ENCODE data around the gene SPANXN4. TPM values are rescaled to one million over a fixed set of nuclear protein-coding genes. Genes with fewer than 3 reads are reported as not detected.

SPANXN4 gene
- total RNA-seq, 2 donors from 2014 or later: not detected

GRCh38 chrX:143047511-143047910, 21.8 kb downstream of the SPANXN4 start:
- Histone ChIP-seq H3K27ac (no peak overlapping the region), H3K4me3 (no peak overlapping the region), H3K36me3 (no peaks in the 10 kb centered on the region), H3K9me3 (no peaks in the 10 kb centered on the region), H3K9ac (ENCODE audit: low read depth in 2 of 2, low read length in 2 of 2) (no peak overlapping the region), H3K27me3 (no peaks in the 10 kb centered on the region), H3K4me1 (no peaks in the 10 kb centered on the region)
- TF ChIP-seq, protein P1, sequence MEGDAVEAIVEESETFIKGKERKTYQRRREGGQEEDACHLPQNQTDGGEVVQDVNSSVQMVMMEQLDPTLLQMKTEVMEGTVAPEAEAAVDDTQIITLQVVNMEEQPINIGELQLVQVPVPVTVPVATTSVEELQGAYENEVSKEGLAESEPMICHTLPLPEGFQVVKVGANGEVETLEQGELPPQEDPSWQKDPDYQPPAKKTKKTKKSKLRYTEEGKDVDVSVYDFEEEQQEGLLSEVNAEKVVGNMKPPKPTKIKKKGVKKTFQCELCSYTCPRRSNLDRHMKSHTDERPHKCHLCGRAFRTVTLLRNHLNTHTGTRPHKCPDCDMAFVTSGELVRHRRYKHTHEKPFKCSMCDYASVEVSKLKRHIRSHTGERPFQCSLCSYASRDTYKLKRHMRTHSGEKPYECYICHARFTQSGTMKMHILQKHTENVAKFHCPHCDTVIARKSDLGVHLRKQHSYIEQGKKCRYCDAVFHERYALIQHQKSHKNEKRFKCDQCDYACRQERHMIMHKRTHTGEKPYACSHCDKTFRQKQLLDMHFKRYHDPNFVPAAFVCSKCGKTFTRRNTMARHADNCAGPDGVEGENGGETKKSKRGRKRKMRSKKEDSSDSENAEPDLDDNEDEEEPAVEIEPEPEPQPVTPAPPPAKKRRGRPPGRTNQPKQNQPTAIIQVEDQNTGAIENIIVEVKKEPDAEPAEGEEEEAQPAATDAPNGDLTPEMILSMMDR (IDR thresholded peaks at IDR 0.05): no peak
- no peak for DNase-seq
- intact Hi-C loops (cut with DNase I): no loop called here

GRCh38 chrX:143058120-143058519, 32.4 kb downstream of the SPANXN4 start:
- H3K27me3 ChIP-seq: no peaks in the 10 kb centered on the region
- TF ChIP-seq, protein P1 (IDR thresholded peaks at IDR 0.05): no peak
- H3K4me3 ChIP-seq: no peak overlapping the region
- H3K27ac ChIP-seq: no peak overlapping the region
- intact Hi-C loops (cut with DNase I): no loop called here
- no peak for DNase-seq
- no peak overlapping the region for H3K9ac ChIP-seq (ENCODE audit: low read depth in 2 of 2, low read length in 2 of 2)
- H3K36me3 ChIP-seq: no peaks in the 10 kb centered on the region
- H3K9me3 ChIP-seq: no peaks in the 10 kb centered on the region
- no peaks in the 10 kb centered on the region for H3K4me1 ChIP-seq

- TF ChIP-seq, protein P1 (IDR thresholded peaks at IDR 0.05): no peak
- H3K9me3 ChIP-seq: no peaks in the 10 kb centered on the region
- intact Hi-C loops (cut with DNase I): no loop called here
- no peak overlapping the region for H3K9ac ChIP-seq (ENCODE audit: low read depth in 2 of 2, low read length in 2 of 2)
- no peaks in the 10 kb centered on the region for H3K4me1 ChIP-seq
- no peaks in the 10 kb centered on the region for H3K27me3 ChIP-seq
- H3K27ac ChIP-seq: no peak overlapping the region
- no peak for DNase-seq
- no peak overlapping the region for H3K4me3 ChIP-seq
- H3K36me3 ChIP-seq: no peaks in the 10 kb centered on the region
These were observed 55.5 kb downstream of the SPANXN4 start for GRCh38 chrX:143081231-143081630.

- TF ChIP-seq, protein P1 (IDR thresholded peaks at IDR 0.05): no peak
- H3K4me3 ChIP-seq: no peak overlapping the region
- DNase-seq: no peak
- no peaks in the 10 kb centered on the region for H3K27me3 ChIP-seq
- H3K4me1 ChIP-seq: no peaks in the 10 kb centered on the region
- H3K9me3 ChIP-seq: no peaks in the 10 kb centered on the region
- no peaks in the 10 kb centered on the region for H3K36me3 ChIP-seq
- H3K27ac ChIP-seq: no peak overlapping the region
- intact Hi-C loops (cut with DNase I): no loop called here
- no peak overlapping the region for H3K9ac ChIP-seq (ENCODE audit: low read depth in 2 of 2, low read length in 2 of 2)
These were observed 56.8 kb downstream of the SPANXN4 start for GRCh38 chrX:143082537-143082936.
